ENCODE results near the gene NUP93. TPM values are rescaled to one million over a fixed set of nuclear protein-coding genes. Genes with fewer than 3 reads are reported as not detected.

NUP93 gene
- total RNA-seq, 1 experiment from 2014 or later: 144 TPM

GRCh38 chr16:56856876-56857447 lies 127.0 kb downstream of the NUP93 start:
- ChIA-PET CTCF (interaction anchor here (0.8 kb wide), 1 partner anchor 12 kb away, joined by 3 read pairs; no protein-coding TSS in a partner anchor), RAD21 (ENCODE audit: low non-redundant PET in 1 of 2, low total read pairs in 2 of 2, uncharacterized antibody in 2 of 2, unreplicated experiment in 2 of 2) (interaction anchor here in 1 of 2 experiments (0.7 kb wide), 1 partner anchor 115 kb away, joined by 3 read pairs; no protein-coding TSS in a partner anchor), POLR2A (interaction anchor here (0.7 kb wide), 1 partner anchor 84 kb away, joined by 3 read pairs; no protein-coding TSS in a partner anchor)
- H4K20me1 ChIP-seq (ENCODE audit: insufficient read depth): no peaks in the 10 kb centered on the region
- no peak overlapping the region for H3K9ac ChIP-seq (ENCODE audit: low read length)
- no peaks in the 10 kb centered on the region for H3K9me3 ChIP-seq (ENCODE audit: control insufficient read depth in 1 of 2, insufficient read depth in 1 of 2, low read depth in 1 of 2, low read length in 2 of 2)
- H3K4me3 ChIP-seq (replicated peaks in 1 of 2; ENCODE audit: low read depth in 1 of 2, low read length in 2 of 2): no peak overlapping the region
- H3K9me2 ChIP-seq (ENCODE audit: insufficient read depth): no peaks in the 10 kb centered on the region
- H2AFZ ChIP-seq (ENCODE audit: low read depth, low read length, poor library complexity, severe bottlenecking): no peak overlapping the region
- DNase-seq (ENCODE audit: low read depth, low spot score) (no peak), ATAC-seq (no peak)
- no peak overlapping the region for H3K4me2 ChIP-seq (ENCODE audit: low read length)
- H3K36me3 ChIP-seq (ENCODE audit: control insufficient read depth in 1 of 2, insufficient read depth in 2 of 2, low read length in 2 of 2): no peaks in the 10 kb centered on the region
- intact Hi-C loops (cut with micrococcal nuclease): no loop called here
- no TSS peak for BruUV-seq (replicated peaks)
- TF ChIP-seq CBX3 (IDR thresholded peaks at IDR 0.05; ENCODE audit: low read depth): no peak
- TF ChIP-seq SRF (IDR thresholded peaks at IDR 0.05; ENCODE audit: low read depth): no peak
- TF ChIP-seq CEBPB (IDR thresholded peaks at IDR 0.05; ENCODE audit: low read depth): no peak
- TF ChIP-seq ZFX (IDR thresholded peaks at IDR 0.05): no peak
- TF ChIP-seq EZH2 (IDR thresholded peaks at IDR 0.05): no peak
- TF ChIP-seq FOSL1 (IDR thresholded peaks at IDR 0.05; ENCODE audit: low read depth): no peak
- TF ChIP-seq MAX (IDR thresholded peaks at IDR 0.05): no peak
- TF ChIP-seq TCF7L2 (IDR thresholded peaks at IDR 0.05; ENCODE audit: borderline replicate concordance, extremely low read depth, insufficient read depth, insufficient read length): no peak
- no peak for TF ChIP-seq ZNF274 (IDR thresholded peaks at IDR 0.05; ENCODE audit: low read depth, low read length)
- no peak for TF ChIP-seq POLR2AphosphoS5 (IDR thresholded peaks at IDR 0.05; ENCODE audit: low read depth, low read length)
- TF ChIP-seq ZBTB33 (IDR thresholded peaks at IDR 0.05; ENCODE audit: extremely low read depth, insufficient replicate concordance, low read length): no peak
- no peak for TF ChIP-seq YY1 (IDR thresholded peaks at IDR 0.05; ENCODE audit: extremely low read depth, insufficient replicate concordance, low read depth, low read length)
- no peak for TF ChIP-seq POLR2A (IDR thresholded peaks at IDR 0.05; ENCODE audit: borderline replicate concordance, extremely low read depth, insufficient read depth, insufficient read length)
- no peak for TF ChIP-seq ATF3 (IDR thresholded peaks at IDR 0.05)
- TF ChIP-seq EZH2phosphoT487 (IDR thresholded peaks at IDR 0.05; ENCODE audit: borderline replicate concordance): no peak
- H3K79me2 ChIP-seq (ENCODE audit: insufficient read depth, low read length): no peaks in the 10 kb centered on the region
- H3K27me3 ChIP-seq (ENCODE audit: insufficient read depth, low read length): no peaks in the 10 kb centered on the region
- H3K27ac ChIP-seq (ENCODE audit: low read depth, low read length): no peak overlapping the region
- peaks cover 6 to 12% of the 10 kb centered on the region in 2 experiments; a peak in 3 of 4 replicates for H3K4me1 ChIP-seq (ENCODE audit: control insufficient read depth in 1 of 2, insufficient read depth in 2 of 2, low read length in 2 of 2)

Measured in HCT116 (cell line).